IMR-90 (cell line): ENCODE results near the gene UBE3B. TPM values are rescaled to one million over a fixed set of nuclear protein-coding genes. Genes with fewer than 3 reads are reported as not detected.

Experiments
- ATAC-seq: fragments of 200-7000 bp; cut with Tn5 transposase; 2 replicates; pipeline ENCODE4 v1.9.1; 2020; ENCODE audit warnings: low read depth, mild to moderate bottlenecking, moderate library complexity
- BruUV-seq: library from RNA; stranded (reverse); fragments of 400-500 nt; replicated peaks from 2 replicates; lab custom pipeline; 2021; lab: Mats Ljungman, UMichigan
- CTCF ChIA-PET: fragments of 300-600 bp; formaldehyde crosslinking; extraction: SDS; loops from one replicate; lab custom pipeline; 2021; ENCODE audit warnings: antibody characterized with exemption; lab: Yijun Ruan, JAX
- POLR2A ChIA-PET: fragments of 300-600 bp; sonication (Branson Sonifier 250); formaldehyde crosslinking; loops from one replicate; lab custom pipeline; 2022; ENCODE audit warnings: antibody characterized with exemption; ENCODE audit not compliant: unreplicated experiment; lab: Charles Lee
- DNase-seq: peaks from one replicate; pipeline ENCODE4 v3.0.0; 2013
- H2AFZ ChIP-seq: replicated peaks from 2 replicates; pipeline ENCODE3; 2013; ENCODE audit warnings: low read length, mild to moderate bottlenecking; ENCODE audit not compliant: poor library complexity
- H2AK5ac ChIP-seq: 2 replicates; pipeline ENCODE4 v1.6.1; 2013; ENCODE audit warnings: low read depth, low read length, inconsistent platforms
- H2AK9ac ChIP-seq: replicated peaks from 2 replicates; pipeline ENCODE3; 2013; ENCODE audit warnings: mild to moderate bottlenecking, low read depth, low read length, moderate library complexity; ENCODE audit not compliant: poor library complexity
- H2BK120ac ChIP-seq: 2 replicates; pipeline ENCODE4 v1.6.1; 2013; ENCODE audit warnings: low read depth, low read length, inconsistent platforms
- H2BK15ac ChIP-seq: 3 replicates; pipeline ENCODE4 v1.6.1; 2013; ENCODE audit warnings: low read depth, low read length, inconsistent platforms
- H2BK20ac ChIP-seq: 2 replicates; pipeline ENCODE4 v1.6.1; 2013; ENCODE audit warnings: low read depth, mild to moderate bottlenecking, inconsistent platforms, low read length, moderate library complexity
- H2BK5ac ChIP-seq: 2 replicates; pipeline ENCODE4 v1.6.1; 2013; ENCODE audit warnings: mild to moderate bottlenecking, low read depth, low read length, inconsistent platforms; ENCODE audit not compliant: poor library complexity, severe bottlenecking
- H3K14ac ChIP-seq: replicated peaks from 2 replicates; pipeline ENCODE4 v1.6.1; 2013; ENCODE audit warnings: low read depth, low read length, inconsistent platforms
- H3K18ac ChIP-seq: 2 replicates; pipeline ENCODE4 v1.6.1; 2013; ENCODE audit warnings: low read depth, low read length, control low read depth
- H3K23ac ChIP-seq: 2 replicates; pipeline ENCODE4 v1.6.1; 2013; ENCODE audit warnings: low read depth, low read length, inconsistent platforms
- H3K27ac ChIP-seq: 2 replicates; pipeline ENCODE4 v1.5.1; 2013; ENCODE audit warnings: mild to moderate bottlenecking, control low read depth, low read length; ENCODE audit not compliant: insufficient read depth
- H3K27me3 ChIP-seq: 2 replicates; pipeline ENCODE4 v1.6.1; 2013; ENCODE audit warnings: low read length; ENCODE audit not compliant: control insufficient read depth, insufficient read depth
- H3K36me3 ChIP-seq: 2 replicates; pipeline ENCODE4 v1.6.1; 2013; ENCODE audit warnings: low read length, mixed read lengths; ENCODE audit not compliant: control insufficient read depth, insufficient read depth
- H3K4ac ChIP-seq: 2 replicates; pipeline ENCODE4 v1.6.1; 2013; ENCODE audit warnings: low read depth, low read length, inconsistent platforms
- H3K4me1 ChIP-seq: 2 replicates; pipeline ENCODE4 v1.6.1; 2013; ENCODE audit warnings: low read length, mixed read lengths; ENCODE audit not compliant: control insufficient read depth, insufficient read depth
- H3K4me2 ChIP-seq: 2 replicates; pipeline ENCODE4 v1.6.1; 2013; ENCODE audit warnings: low read depth, mild to moderate bottlenecking, control low read depth, low read length, moderate library complexity
- H3K4me3 ChIP-seq: 2 replicates; pipeline ENCODE4 v1.5.1; 2013; ENCODE audit warnings: low read depth, mild to moderate bottlenecking, control low read depth, low read length, moderate library complexity; ENCODE audit not compliant: insufficient read depth
- H3K56ac ChIP-seq: 2 replicates; pipeline ENCODE4 v1.6.1; 2013; ENCODE audit warnings: low read length, inconsistent platforms; ENCODE audit not compliant: insufficient read depth; ENCODE audit errors: extremely low read depth
- H3K79me1 ChIP-seq, 2 experiments: 2 replicates each; pipeline ENCODE4 v1.6.1; 2013; ENCODE audit warnings: low read length in 2 of 2, inconsistent platforms in 1 of 2, low read depth in 1 of 2
- H3K9ac ChIP-seq: 2 replicates; pipeline ENCODE4 v1.6.1; 2013; ENCODE audit warnings: low read depth, low read length, control low read depth
- H3K9me1 ChIP-seq: 2 replicates; pipeline ENCODE4 v1.6.1; 2013; ENCODE audit warnings: low read length, inconsistent platforms; ENCODE audit not compliant: insufficient read depth
- H3K9me3 ChIP-seq: 2 replicates; pipeline ENCODE4 v1.6.1; 2013; ENCODE audit warnings: low read length; ENCODE audit not compliant: control insufficient read depth, insufficient read depth
- H4K20me1 ChIP-seq: 2 replicates; pipeline ENCODE4 v1.6.1; 2013; ENCODE audit warnings: low read length, inconsistent platforms; ENCODE audit not compliant: insufficient read depth
- H4K5ac ChIP-seq: 2 replicates; pipeline ENCODE4 v1.6.1; 2013; ENCODE audit warnings: mild to moderate bottlenecking, low read depth, low read length, control low read depth
- H4K8ac ChIP-seq, 2 experiments: 2 replicates each; pipeline ENCODE4 v1.6.1; 2013; ENCODE audit warnings: low read depth in 2 of 2, low read length in 2 of 2, control low read depth in 1 of 2, inconsistent platforms in 1 of 2
- H4K91ac ChIP-seq: 2 replicates; pipeline ENCODE4 v1.6.1; 2013; ENCODE audit warnings: low read depth, low read length, inconsistent platforms; ENCODE audit not compliant: insufficient read depth
- BHLHE40 ChIP-seq: fragments of 150-350 bp; IDR thresholded peaks from 2 replicates; pipeline ENCODE4 v1.6.1; 2016; ENCODE audit warnings: mild to moderate bottlenecking, low read depth, low read length
- CEBPB ChIP-seq: IDR thresholded peaks from 2 replicates; pipeline ENCODE4 v1.6.1; 2012; ENCODE audit warnings: low read depth, low read length, improper control_type of control experiment
- CHD1 ChIP-seq: IDR thresholded peaks from 2 replicates; pipeline ENCODE4 v1.6.1; 2012; ENCODE audit warnings: low read depth, low read length, improper control_type of control experiment
- FOS ChIP-seq: fragments of 150-350 bp; IDR thresholded peaks from 2 replicates; pipeline ENCODE4 v1.6.1; 2016; ENCODE audit warnings: low read depth, low read length
- MAFK ChIP-seq: IDR thresholded peaks from 2 replicates; pipeline ENCODE4 v1.6.1; 2012; ENCODE audit warnings: low read depth, low read length, improper control_type of control experiment
- MAZ ChIP-seq: IDR thresholded peaks from 2 replicates; pipeline ENCODE4 v1.6.1; 2012; ENCODE audit warnings: low read depth, mild to moderate bottlenecking, low read length, improper control_type of control experiment, moderate library complexity, borderline replicate concordance
- MXI1 ChIP-seq: IDR thresholded peaks from 2 replicates; pipeline ENCODE4 v1.6.1; 2012; ENCODE audit warnings: low read depth, mild to moderate bottlenecking, low read length, moderate library complexity, borderline replicate concordance
- NFE2L2 ChIP-seq: fragments of 150-350 bp; IDR thresholded peaks from 2 replicates; pipeline ENCODE4 v1.6.1; 2016; ENCODE audit warnings: low read depth, mild to moderate bottlenecking, low read length
- POLR2A ChIP-seq: IDR thresholded peaks from 2 replicates; pipeline ENCODE4 v1.6.1; 2012; ENCODE audit warnings: mild to moderate bottlenecking, low read depth, low read length
- RAD21 ChIP-seq: IDR thresholded peaks from 2 replicates; pipeline ENCODE4 v1.6.1; 2012; ENCODE audit warnings: low read length, improper control_type of control experiment
- RCOR1 ChIP-seq: IDR thresholded peaks from 2 replicates; pipeline ENCODE4 v1.6.1; 2012; ENCODE audit warnings: mild to moderate bottlenecking, low read length, improper control_type of control experiment; ENCODE audit not compliant: insufficient replicate concordance
- RFX5 ChIP-seq: IDR thresholded peaks from 2 replicates; pipeline ENCODE4 v1.8.0; 2012; ENCODE audit warnings: low read depth, mild to moderate bottlenecking, low read length, moderate library complexity
- SMC3 ChIP-seq: fragments of 150-350 bp; IDR thresholded peaks from 2 replicates; pipeline ENCODE4 v1.6.1; 2016; ENCODE audit warnings: low read depth, mild to moderate bottlenecking, antibody characterized with exemption, low read length, moderate library complexity
- WGBS, 2 experiments: methylation state at CpG; one replicate each; pipeline versions ENCODE4 v1.1.5 to v1.1.7; 2013; ENCODE audit warnings: missing lambda C conversion rate in 2 of 2; ENCODE audit not compliant: insufficient read length in 1 of 2; ENCODE audit errors: extremely low coverage in 2 of 2; 5-methylcytosine and 5-hydroxymethylcytosine counted together
- dilution Hi-C: fragments of 300-500 bp; cut with HindIII; formaldehyde crosslinking; loops from one replicate; pipeline ENCODE4 v1.14.3; 2018; ENCODE audit warnings: low sequenced_read_pairs; ENCODE audit not compliant: unreplicated experiment
- in situ Hi-C: fragments of 300-500 bp; cut with MboI; formaldehyde crosslinking; loops from 3 replicates; pipeline ENCODE4 v1.14.3; 2019; ENCODE audit warnings: low sequenced_read_pairs, inconsistent platforms, mixed read lengths
- intact Hi-C: fragments of 100-400 bp; cut with micrococcal nuclease; formaldehyde crosslinking; loops from 2 replicates; pipeline ENCODE4 v1.10.0; 2022
- polyA plus RNA-seq, 3 experiments: library from polyadenylated mRNA; depleted of rRNA; stranded (reverse); fragments of >200 nt; gene quantifications; 2 replicates each; pipeline ENCODE4 v1.2.3, GENCODE V29; 2012; ENCODE audit warnings: low replicate concordance in 1 of 3
- total RNA-seq: library from RNA; depleted of rRNA; stranded (reverse); fragments of >200 nt; gene quantifications from 2 replicates; pipeline ENCODE4 v1.2.3, GENCODE V29; 2012
- TF ChIP-seq, protein P1 (sequence below): fragments of 150-350 bp; IDR thresholded peaks from 2 replicates; pipeline ENCODE4 v1.6.1; 2017; ENCODE audit warnings: mild to moderate bottlenecking, antibody characterized with exemption, low read length, low read depth
- TF ChIP-seq, protein P2 (sequence below): fragments of 150-350 bp; IDR thresholded peaks from 2 replicates; pipeline ENCODE4 v1.6.1; 2016; ENCODE audit warnings: low read depth, mild to moderate bottlenecking, low read length, moderate library complexity, borderline replicate concordance
- TF ChIP-seq, protein P3 (sequence below): conservative IDR thresholded peaks from 2 replicates; pipeline ENCODE4 v1.5.1; 2012; ENCODE audit warnings: mild to moderate bottlenecking, low read depth, low read length, improper control_type of control experiment

Gene UBE3B
- total and polyA plus RNA-seq, 2 of the 4 experiments (the other 2 are of a cell fraction) = 18.8 to 24.9 TPM

DNA sequence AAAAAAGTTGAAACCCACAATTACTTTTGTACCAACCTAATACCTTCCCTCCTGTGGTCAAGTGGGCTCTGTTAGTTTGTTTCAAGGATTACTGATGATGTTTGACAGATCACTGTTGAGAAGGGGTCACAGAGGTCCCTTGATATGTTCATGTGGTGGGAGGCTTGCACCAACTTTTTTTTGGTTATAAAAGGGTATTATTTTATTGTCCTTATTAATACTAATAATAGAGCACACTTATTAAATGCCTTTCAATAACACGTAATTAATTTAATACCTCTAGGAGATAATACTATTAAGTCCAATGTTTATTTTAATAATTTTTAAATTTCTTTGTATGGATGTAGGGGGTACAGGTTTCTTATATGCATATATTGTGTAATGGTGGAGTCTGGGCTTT, 4.4 kb downstream of the UBE3B start:
- Histone ChIP-seq H4K5ac (no peak overlapping the region), H3K4ac (no peak overlapping the region), H3K9me1 (peaks cover 3% of the 10 kb centered on the region; the same call in 1 of the 2 replicates), H3K27ac (no peak overlapping the region), H3K18ac (no peak overlapping the region), H2BK5ac (no peak overlapping the region), H4K91ac (no peak overlapping the region), H3K27me3 (no peaks in the 10 kb centered on the region), H2BK120ac (no peak overlapping the region), H3K23ac (no peak overlapping the region), H3K9me3 (no peaks in the 10 kb centered on the region), H3K14ac (no peak overlapping the region), H4K8ac (no peak overlapping the region), H3K4me1 (no peaks in the 10 kb centered on the region; the same call in 1 of the 2 replicates), H4K20me1 (0 out of 2 replicates have a peak, but pooled peaks cover 3% of the 10 kb centered on the region), H2AK9ac (no peak overlapping the region), H3K9ac (no peak overlapping the region), H2BK20ac (no peak overlapping the region), H3K36me3 (peaks cover 25% of the 10 kb centered on the region), H2AK5ac (no peak overlapping the region), H3K4me2 (no peak overlapping the region), H3K4me3 (no peak overlapping the region), H3K56ac (no peak overlapping the region), H2BK15ac (no peak overlapping the region), H2AFZ (no peak overlapping the region), H3K79me1 (peaks cover 11 to 30% of the 10 kb centered on the region in 2 experiments)
- no peak for TF ChIP-seq CHD1
- TF ChIP-seq RCOR1 = no peak
- TF ChIP-seq RAD21 = no peak
- TF ChIP-seq, protein P1, sequence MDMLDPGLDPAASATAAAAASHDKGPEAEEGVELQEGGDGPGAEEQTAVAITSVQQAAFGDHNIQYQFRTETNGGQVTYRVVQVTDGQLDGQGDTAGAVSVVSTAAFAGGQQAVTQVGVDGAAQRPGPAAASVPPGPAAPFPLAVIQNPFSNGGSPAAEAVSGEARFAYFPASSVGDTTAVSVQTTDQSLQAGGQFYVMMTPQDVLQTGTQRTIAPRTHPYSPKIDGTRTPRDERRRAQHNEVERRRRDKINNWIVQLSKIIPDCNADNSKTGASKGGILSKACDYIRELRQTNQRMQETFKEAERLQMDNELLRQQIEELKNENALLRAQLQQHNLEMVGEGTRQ = no peak
- TF ChIP-seq RFX5 = no peak
- no peak for TF ChIP-seq BHLHE40
- TF ChIP-seq, protein P2, sequence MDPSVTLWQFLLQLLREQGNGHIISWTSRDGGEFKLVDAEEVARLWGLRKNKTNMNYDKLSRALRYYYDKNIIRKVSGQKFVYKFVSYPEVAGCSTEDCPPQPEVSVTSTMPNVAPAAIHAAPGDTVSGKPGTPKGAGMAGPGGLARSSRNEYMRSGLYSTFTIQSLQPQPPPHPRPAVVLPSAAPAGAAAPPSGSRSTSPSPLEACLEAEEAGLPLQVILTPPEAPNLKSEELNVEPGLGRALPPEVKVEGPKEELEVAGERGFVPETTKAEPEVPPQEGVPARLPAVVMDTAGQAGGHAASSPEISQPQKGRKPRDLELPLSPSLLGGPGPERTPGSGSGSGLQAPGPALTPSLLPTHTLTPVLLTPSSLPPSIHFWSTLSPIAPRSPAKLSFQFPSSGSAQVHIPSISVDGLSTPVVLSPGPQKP = no peak
- TF ChIP-seq, protein P3, sequence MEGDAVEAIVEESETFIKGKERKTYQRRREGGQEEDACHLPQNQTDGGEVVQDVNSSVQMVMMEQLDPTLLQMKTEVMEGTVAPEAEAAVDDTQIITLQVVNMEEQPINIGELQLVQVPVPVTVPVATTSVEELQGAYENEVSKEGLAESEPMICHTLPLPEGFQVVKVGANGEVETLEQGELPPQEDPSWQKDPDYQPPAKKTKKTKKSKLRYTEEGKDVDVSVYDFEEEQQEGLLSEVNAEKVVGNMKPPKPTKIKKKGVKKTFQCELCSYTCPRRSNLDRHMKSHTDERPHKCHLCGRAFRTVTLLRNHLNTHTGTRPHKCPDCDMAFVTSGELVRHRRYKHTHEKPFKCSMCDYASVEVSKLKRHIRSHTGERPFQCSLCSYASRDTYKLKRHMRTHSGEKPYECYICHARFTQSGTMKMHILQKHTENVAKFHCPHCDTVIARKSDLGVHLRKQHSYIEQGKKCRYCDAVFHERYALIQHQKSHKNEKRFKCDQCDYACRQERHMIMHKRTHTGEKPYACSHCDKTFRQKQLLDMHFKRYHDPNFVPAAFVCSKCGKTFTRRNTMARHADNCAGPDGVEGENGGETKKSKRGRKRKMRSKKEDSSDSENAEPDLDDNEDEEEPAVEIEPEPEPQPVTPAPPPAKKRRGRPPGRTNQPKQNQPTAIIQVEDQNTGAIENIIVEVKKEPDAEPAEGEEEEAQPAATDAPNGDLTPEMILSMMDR = no peak
- TF ChIP-seq NFE2L2 = no peak
- no peak for TF ChIP-seq MAFK
- TF ChIP-seq SMC3 = no peak
- no peak for TF ChIP-seq MXI1
- TF ChIP-seq MAZ = no peak
- no peak for TF ChIP-seq FOS
- TF ChIP-seq CEBPB = no peak
- TF ChIP-seq POLR2A = no peak
- dilution Hi-C loops = no loop called here
- ATAC-seq (no peak), DNase-seq (no peak)
- no CpG with 5 or more reads among the region's 1 CpG for WGBS, 2 experiments
- ChIA-PET CTCF (no interaction called here), POLR2A (no interaction called here)
- intact Hi-C loops = loop anchor here (5.0 kb wide), 1 partner anchor 165 kb away; no protein-coding TSS in a partner anchor
- BruUV-seq = no TSS peak
- in situ Hi-C loops = no loop called here
